PC-3 (cell line): Measurements from ENCODE around the gene RPS19BP1.

Experiments
- CTCF ChIP-seq: fragments of 300-600 bp; sonication (generic); conservative IDR thresholded peaks from 2 replicates; pipeline ENCODE4 v1.5.1; 2017; ENCODE audit warnings: antibody characterized with exemption, low read depth, mild to moderate bottlenecking, low read length
- EZH2 ChIP-seq: fragments of 300-600 bp; sonication (generic); IDR thresholded peaks from one replicate; pipeline ENCODE4 v1.6.1; 2017; ENCODE audit warnings: antibody characterized with exemption, mild to moderate bottlenecking, low read length; ENCODE audit not compliant: unreplicated experiment
- EZH2phosphoT487 ChIP-seq: fragments of 300-600 bp; sonication (generic); IDR thresholded peaks from 2 replicates; pipeline ENCODE4 v1.6.1; 2018; ENCODE audit warnings: mild to moderate bottlenecking, antibody characterized with exemption, low read length, borderline replicate concordance

GRCh38 chr22:39576027-39576426, 43.5 kb upstream of the RPS19BP1 start:
- TF ChIP-seq EZH2phosphoT487 (no peak), CTCF (no peak), EZH2 (no peak)
